Astrocyte of the spinal cord (primary cell): ENCODE data around the gene PARD3B.

Experiments used
- DNase-seq: peaks from one replicate; pipeline ENCODE4 v3.0.0; 2011; ENCODE audit warnings: low read depth, low spot score
- H3K4me3 ChIP-seq: 2 replicates; pipeline ENCODE4 v1.5.1; 2011; ENCODE audit warnings: low read depth, mild to moderate bottlenecking, low read length, moderate library complexity
- in situ Hi-C: cut with HindIII; loops from 2 replicates; pipeline ENCODE4 v1.10.0; 2017; ENCODE audit warnings: low sequenced_read_pairs
- TF ChIP-seq, protein P1 (sequence below): IDR thresholded peaks from 2 replicates; pipeline ENCODE4 v1.5.1; 2012; ENCODE audit warnings: low read depth, mild to moderate bottlenecking, low read length, inconsistent platforms

The PARD3B gene

DNA sequence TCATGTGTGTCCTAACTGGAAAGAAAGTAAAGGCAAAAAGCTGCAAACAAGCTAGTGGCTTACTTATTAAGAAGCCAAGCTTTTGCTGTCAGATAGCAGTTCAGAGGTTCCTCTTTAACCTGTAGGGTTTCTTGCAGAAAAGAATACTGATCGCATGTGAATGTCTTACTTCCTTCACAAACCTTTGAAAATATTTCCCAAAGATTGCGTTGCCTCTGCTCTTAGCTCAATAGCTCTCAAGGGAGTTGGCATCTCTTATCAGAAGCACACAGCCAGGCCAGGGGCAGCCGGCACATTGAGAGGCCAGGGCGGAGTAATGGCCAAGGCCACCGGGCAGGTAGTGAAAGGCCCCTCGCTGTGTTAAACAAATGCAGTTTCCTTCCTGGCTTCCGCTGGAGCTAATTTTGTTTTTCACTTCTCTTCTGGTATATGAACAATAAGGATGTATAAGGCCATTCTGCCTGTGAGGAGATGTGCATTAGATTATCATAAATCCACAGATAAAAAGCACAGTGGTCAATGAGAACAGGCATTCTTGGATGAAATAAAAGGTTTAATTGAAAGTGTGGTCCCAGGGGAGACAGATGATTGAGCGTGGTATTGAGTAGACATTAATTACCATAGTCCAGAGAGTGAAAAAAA is 594.7 kb downstream of the PARD3B start:
- TF ChIP-seq, protein P1, sequence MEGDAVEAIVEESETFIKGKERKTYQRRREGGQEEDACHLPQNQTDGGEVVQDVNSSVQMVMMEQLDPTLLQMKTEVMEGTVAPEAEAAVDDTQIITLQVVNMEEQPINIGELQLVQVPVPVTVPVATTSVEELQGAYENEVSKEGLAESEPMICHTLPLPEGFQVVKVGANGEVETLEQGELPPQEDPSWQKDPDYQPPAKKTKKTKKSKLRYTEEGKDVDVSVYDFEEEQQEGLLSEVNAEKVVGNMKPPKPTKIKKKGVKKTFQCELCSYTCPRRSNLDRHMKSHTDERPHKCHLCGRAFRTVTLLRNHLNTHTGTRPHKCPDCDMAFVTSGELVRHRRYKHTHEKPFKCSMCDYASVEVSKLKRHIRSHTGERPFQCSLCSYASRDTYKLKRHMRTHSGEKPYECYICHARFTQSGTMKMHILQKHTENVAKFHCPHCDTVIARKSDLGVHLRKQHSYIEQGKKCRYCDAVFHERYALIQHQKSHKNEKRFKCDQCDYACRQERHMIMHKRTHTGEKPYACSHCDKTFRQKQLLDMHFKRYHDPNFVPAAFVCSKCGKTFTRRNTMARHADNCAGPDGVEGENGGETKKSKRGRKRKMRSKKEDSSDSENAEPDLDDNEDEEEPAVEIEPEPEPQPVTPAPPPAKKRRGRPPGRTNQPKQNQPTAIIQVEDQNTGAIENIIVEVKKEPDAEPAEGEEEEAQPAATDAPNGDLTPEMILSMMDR = no peak
- DNase-seq = no peak
- in situ Hi-C loops = no loop called here
- no peak overlapping the region for H3K4me3 ChIP-seq

DNA sequence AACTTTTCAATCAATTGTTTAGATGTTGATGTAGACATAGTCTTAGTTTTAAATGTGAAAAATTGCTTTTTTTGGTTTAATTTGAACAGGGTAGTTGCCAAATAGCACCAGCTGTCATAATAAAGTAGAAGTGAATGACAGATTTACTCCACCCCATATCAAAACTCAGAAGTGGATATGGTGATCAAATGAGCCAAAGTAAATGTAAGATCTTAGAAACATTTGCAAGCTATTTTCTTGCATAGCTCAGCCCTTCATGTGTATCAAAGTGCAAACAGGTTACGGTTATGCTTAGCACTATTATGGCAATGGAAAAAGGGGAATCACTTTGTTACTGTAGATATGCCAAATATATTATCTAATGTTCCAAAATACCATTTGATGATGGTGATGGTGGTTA is 596.1 kb downstream of the PARD3B start:
- no peak for DNase-seq
- H3K4me3 ChIP-seq = no peak overlapping the region
- in situ Hi-C loops = no loop called here
- TF ChIP-seq, protein P1 = no peak

DNA sequence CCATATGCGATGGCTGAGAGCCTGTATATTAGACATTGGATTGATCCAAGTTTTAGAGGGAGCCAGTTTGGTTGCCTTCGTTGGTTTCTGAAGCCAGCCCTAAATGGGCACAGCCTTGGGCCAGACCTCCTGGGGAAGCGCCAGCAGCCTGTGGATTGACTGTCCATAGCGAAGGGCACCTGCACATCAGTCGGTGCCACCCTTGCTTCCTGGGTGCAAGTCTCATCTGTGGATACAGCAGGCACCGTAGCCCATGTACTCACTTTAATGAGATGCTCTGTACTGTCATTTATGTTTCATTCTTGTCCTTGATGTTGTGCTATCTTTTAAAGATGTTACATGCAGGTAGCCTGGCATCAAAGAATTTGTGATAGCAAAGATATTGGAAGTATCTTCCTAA is 600.6 kb downstream of the PARD3B start:
- TF ChIP-seq, protein P1 = no peak
- no peak for DNase-seq
- no peak overlapping the region for H3K4me3 ChIP-seq
- in situ Hi-C loops = no loop called here

DNA sequence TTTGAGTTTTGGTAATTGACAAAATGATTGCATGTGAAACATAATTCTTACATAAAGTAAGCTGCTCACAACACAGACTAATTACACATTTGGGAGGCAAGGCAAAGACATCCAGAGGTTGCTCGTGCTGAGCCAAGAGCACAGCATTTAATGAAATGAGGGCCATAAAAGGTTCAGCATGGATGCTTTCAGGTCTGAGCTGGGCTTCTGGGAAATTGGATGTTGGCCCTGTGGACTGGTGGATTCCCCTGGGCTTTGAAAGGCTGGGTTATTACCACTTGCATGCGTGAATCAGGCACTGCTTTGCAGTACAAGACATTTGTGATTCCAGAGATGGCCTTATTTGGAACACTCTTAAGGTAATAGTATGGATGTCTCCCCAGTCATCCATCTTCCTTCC is 603.5 kb downstream of the PARD3B start:
- H3K4me3 ChIP-seq = no peak overlapping the region
- in situ Hi-C loops = no loop called here
- TF ChIP-seq, protein P1 = no peak
- no peak for DNase-seq

DNA sequence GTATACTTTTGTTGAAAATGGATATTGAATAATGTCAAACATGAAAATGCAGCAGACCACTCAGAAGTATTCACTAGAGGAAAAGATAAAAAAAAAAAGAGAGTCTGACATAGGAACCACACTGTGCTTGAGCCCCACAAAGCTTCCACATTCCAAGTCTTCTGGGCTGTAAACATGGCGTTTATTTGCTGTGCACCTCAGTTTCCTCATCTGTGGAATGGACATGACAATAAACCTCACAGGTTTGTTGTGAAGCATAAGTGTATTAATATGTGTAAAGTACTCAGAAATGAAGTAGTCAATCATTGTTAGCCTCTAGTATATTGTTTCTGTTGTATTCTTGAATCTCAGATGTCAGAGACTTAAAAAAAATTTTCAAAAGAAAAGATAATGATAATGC is 611.2 kb downstream of the PARD3B start:
- in situ Hi-C loops = no loop called here
- no peak overlapping the region for H3K4me3 ChIP-seq
- DNase-seq = no peak
- TF ChIP-seq, protein P1 = no peak

DNA sequence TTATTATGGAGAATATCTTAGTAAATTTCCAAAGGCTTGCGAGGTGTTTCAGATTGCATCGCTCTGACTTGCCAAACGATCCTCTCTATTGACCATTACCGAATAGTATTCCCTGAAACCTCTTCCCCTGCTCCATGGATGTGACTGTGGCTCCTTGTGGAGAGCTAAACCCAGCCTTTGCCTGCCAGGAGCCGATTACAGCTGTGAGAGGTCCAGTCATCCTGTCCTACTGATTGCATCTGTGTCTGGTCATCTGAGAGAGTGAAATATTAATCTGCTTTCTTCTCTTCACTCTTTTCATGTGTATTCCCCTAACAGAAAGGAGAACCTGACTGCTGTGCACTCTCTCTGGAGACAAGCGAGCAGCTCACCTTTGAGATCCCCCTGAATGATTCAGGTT is 613.1 kb downstream of the PARD3B start:
- H3K4me3 ChIP-seq = no peak overlapping the region
- in situ Hi-C loops = no loop called here
- no peak for DNase-seq
- TF ChIP-seq, protein P1 = no peak
